GM19043 (cell line): ENCODE measurements around the gene OTX1.
"Not testable (repeated sequence)": the region's sequence is repeated elsewhere in the genome, so short reads cannot be mapped to it uniquely, and the experiment has no call there.

ENCODE experiments used
- ATAC-seq: cut with Tn5 transposase; IDR thresholded peaks from one replicate; pipeline ENCODE4 v1.9.1; 2021; ENCODE audit warnings: low read depth; ENCODE audit not compliant: unreplicated experiment

OTX1 gene

GRCh38 chr2:63050334-63051041, at the start of gene OTX1:
Gene OTX1, plus strand, starts transcription at chr2:63050830. Its CDS starts 2,161 bp downstream, at chr2:63052991.
- peak; percentile 63 for ATAC-seq

- no peak for ATAC-seq
These were observed 49.1 kb upstream of the OTX1 start for GRCh38 chr2:63001576-63001975.

- no peak for ATAC-seq
These were observed 47.3 kb upstream of the OTX1 start for GRCh38 chr2:63003351-63003750.

GRCh38 chr2:63007813-63008458, 42.7 kb upstream of the OTX1 start:
- no peak for ATAC-seq

- ATAC-seq: no peak
These were observed 41.8 kb upstream of the OTX1 start for GRCh38 chr2:63008838-63009237.

- ATAC-seq: no peak
These were observed 41.1 kb upstream of the OTX1 start for GRCh38 chr2:63009490-63009889.

GRCh38 chr2:63012541-63012940, 38.1 kb upstream of the OTX1 start:
- ATAC-seq: no peak

GRCh38 chr2:63013438-63013837, 37.2 kb upstream of the OTX1 start:
- no peak for ATAC-seq

- no peak for ATAC-seq
These were observed 35.2 kb upstream of the OTX1 start for GRCh38 chr2:63015389-63015788.

GRCh38 chr2:63018439-63018838, 32.2 kb upstream of the OTX1 start:
- no peak for ATAC-seq

GRCh38 chr2:63019686-63020085, 30.9 kb upstream of the OTX1 start:
- not testable (repeated sequence) for ATAC-seq

- ATAC-seq: no peak
These were observed 27.2 kb upstream of the OTX1 start for GRCh38 chr2:63023444-63023843.

GRCh38 chr2:63027220-63027619, 23.4 kb upstream of the OTX1 start:
- no peak for ATAC-seq

GRCh38 chr2:63029058-63029457, 21.6 kb upstream of the OTX1 start:
- no peak for ATAC-seq

- no peak for ATAC-seq
These were observed 16.1 kb upstream of the OTX1 start for GRCh38 chr2:63034526-63034925.

GRCh38 chr2:63035169-63035568, 15.5 kb upstream of the OTX1 start:
- no peak for ATAC-seq

GRCh38 chr2:63035660-63036059, 15.0 kb upstream of the OTX1 start:
- no peak for ATAC-seq

- ATAC-seq: no peak
These were observed 12.6 kb upstream of the OTX1 start for GRCh38 chr2:63038034-63038433.

GRCh38 chr2:63040586-63040985, 10.0 kb upstream of the OTX1 start:
- no peak for ATAC-seq

GRCh38 chr2:63041592-63041991, 9.0 kb upstream of the OTX1 start:
- ATAC-seq: no peak

GRCh38 chr2:63044362-63045327, 6.0 kb upstream of the OTX1 start:
- ATAC-seq: no peak
